ENCODE measurements around the gene TMCC3.

TMCC3 gene

GRCh38 chr12:94628819-94629472 lies 21.4 kb downstream of the TMCC3 start:
- no peak overlapping the region for H2AFZ ChIP-seq (ENCODE audit: low read length)
- H3K79me2 ChIP-seq (ENCODE audit: insufficient read depth, low read length), result no peaks in the 10 kb centered on the region
- no peaks in the 10 kb centered on the region for H4K20me1 ChIP-seq (ENCODE audit: insufficient read depth, low read length)
- H3K4me2 ChIP-seq (ENCODE audit: low read length), result no peak overlapping the region
- H3F3A ChIP-seq (ENCODE audit: insufficient read depth, low read length), result no peaks in the 10 kb centered on the region
- no peaks in the 10 kb centered on the region for H3K9me2 ChIP-seq (ENCODE audit: low read depth, low read length)
- 0 out of 2 replicates have a peak, but pooled peaks cover 3% of the 10 kb centered on the region for H3K9me3 ChIP-seq (ENCODE audit: low read length)
- H3K36me3 ChIP-seq (ENCODE audit: insufficient read depth, low read length), result no peaks in the 10 kb centered on the region
- no peak overlapping the region for H3K9ac ChIP-seq (ENCODE audit: low read length)
- no peaks in the 10 kb centered on the region for H3K27me3 ChIP-seq (ENCODE audit: insufficient read depth, low read length)
- no peaks in the 10 kb centered on the region for H3K4me1 ChIP-seq (ENCODE audit: insufficient read depth, low read length, severe bottlenecking)
- H3K4me3 ChIP-seq (ENCODE audit: low read depth, low read length, poor library complexity, severe bottlenecking), result no peak overlapping the region
- no peak overlapping the region for H3K27ac ChIP-seq (ENCODE audit: low read depth, low read length, poor library complexity, severe bottlenecking)
- no peak for TF ChIP-seq EZH2 (IDR thresholded peaks at IDR 0.05; ENCODE audit: borderline replicate concordance, low read length)
- no peak for TF ChIP-seq CTCF (IDR thresholded peaks at IDR 0.05; ENCODE audit: low read length)

DNA sequence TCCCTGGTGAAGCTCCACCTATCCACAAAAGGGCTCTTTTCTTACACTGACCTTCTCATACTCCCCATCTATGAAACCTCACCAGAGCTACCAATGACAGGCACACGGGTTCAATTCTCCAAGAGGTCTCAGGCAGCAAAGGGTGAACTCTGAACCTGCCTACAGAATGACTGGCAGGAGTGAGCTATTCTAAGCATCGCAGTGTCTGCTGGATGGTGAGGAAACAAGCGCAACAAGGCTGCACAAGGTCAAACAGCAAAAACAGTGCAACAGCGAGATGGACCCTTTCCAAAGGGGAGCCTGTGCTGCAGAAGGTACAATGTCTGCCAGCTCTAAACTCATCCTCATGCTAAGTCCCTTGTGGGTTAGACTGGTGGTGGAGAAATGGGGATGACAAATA lies 22.0 kb downstream of the TMCC3 start:
- H3K27me3 ChIP-seq (ENCODE audit: insufficient read depth, low read length), result no peaks in the 10 kb centered on the region
- H3F3A ChIP-seq (ENCODE audit: insufficient read depth, low read length), result no peaks in the 10 kb centered on the region
- H3K9me3 ChIP-seq (ENCODE audit: low read length), result 0 out of 2 replicates have a peak, but pooled peaks cover 3% of the 10 kb centered on the region
- H4K20me1 ChIP-seq (ENCODE audit: insufficient read depth, low read length), result no peaks in the 10 kb centered on the region
- no peak overlapping the region for H3K4me3 ChIP-seq (ENCODE audit: low read depth, low read length, poor library complexity, severe bottlenecking)
- H3K27ac ChIP-seq (ENCODE audit: low read depth, low read length, poor library complexity, severe bottlenecking), result no peak overlapping the region
- H3K9ac ChIP-seq (ENCODE audit: low read length), result no peak overlapping the region
- no peak overlapping the region for H2AFZ ChIP-seq (ENCODE audit: low read length)
- H3K79me2 ChIP-seq (ENCODE audit: insufficient read depth, low read length), result no peaks in the 10 kb centered on the region
- H3K9me2 ChIP-seq (ENCODE audit: low read depth, low read length), result no peaks in the 10 kb centered on the region
- H3K36me3 ChIP-seq (ENCODE audit: insufficient read depth, low read length), result no peaks in the 10 kb centered on the region
- no peaks in the 10 kb centered on the region for H3K4me1 ChIP-seq (ENCODE audit: insufficient read depth, low read length, severe bottlenecking)
- TF ChIP-seq EZH2 (IDR thresholded peaks at IDR 0.05; ENCODE audit: borderline replicate concordance, low read length) (no peak), CTCF (IDR thresholded peaks at IDR 0.05; ENCODE audit: low read length) (no peak)
- no peak overlapping the region for H3K4me2 ChIP-seq (ENCODE audit: low read length)

DNA sequence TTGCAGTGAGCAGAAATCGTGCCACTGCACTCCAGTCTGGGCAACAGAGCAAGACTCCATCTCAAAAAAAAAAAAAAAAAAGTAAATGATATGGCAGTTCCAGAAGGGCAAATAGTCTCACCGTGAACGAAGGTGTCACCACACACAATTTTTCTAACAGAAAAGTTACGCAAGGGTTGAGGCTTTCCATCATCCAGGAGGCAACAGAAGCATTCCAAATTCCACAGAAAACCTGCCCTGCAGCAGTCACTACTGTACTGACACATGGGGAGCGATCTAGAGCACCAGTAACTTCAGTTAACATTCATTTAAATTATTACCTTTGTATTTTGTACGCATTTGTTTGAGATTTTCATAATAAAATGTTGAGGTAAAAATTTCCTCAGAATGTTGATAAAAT lies 24.8 kb downstream of the TMCC3 start:
- Histone ChIP-seq H3K36me3 (ENCODE audit: insufficient read depth, low read length) (no peaks in the 10 kb centered on the region), H3K9me2 (ENCODE audit: low read depth, low read length) (no peaks in the 10 kb centered on the region), H3K4me3 (ENCODE audit: low read depth, low read length, poor library complexity, severe bottlenecking) (no peak overlapping the region), H3F3A (ENCODE audit: insufficient read depth, low read length) (no peaks in the 10 kb centered on the region), H3K4me1 (ENCODE audit: insufficient read depth, low read length, severe bottlenecking) (no peaks in the 10 kb centered on the region), H3K79me2 (ENCODE audit: insufficient read depth, low read length) (no peaks in the 10 kb centered on the region), H3K4me2 (ENCODE audit: low read length) (no peak overlapping the region), H3K27me3 (ENCODE audit: insufficient read depth, low read length) (no peaks in the 10 kb centered on the region), H3K27ac (ENCODE audit: low read depth, low read length, poor library complexity, severe bottlenecking) (no peak overlapping the region), H3K9me3 (ENCODE audit: low read length) (0 out of 2 replicates have a peak, but pooled peaks cover 3% of the 10 kb centered on the region), H4K20me1 (ENCODE audit: insufficient read depth, low read length) (no peaks in the 10 kb centered on the region), H2AFZ (ENCODE audit: low read length) (no peak overlapping the region), H3K9ac (ENCODE audit: low read length) (no peak overlapping the region)
- no peak for TF ChIP-seq EZH2 (IDR thresholded peaks at IDR 0.05; ENCODE audit: borderline replicate concordance, low read length)
- no peak for TF ChIP-seq CTCF (IDR thresholded peaks at IDR 0.05; ENCODE audit: low read length)

All from OCI-LY1 (cell line).